Measurements from ENCODE around the gene MBP. TPM values are rescaled to one million over a fixed set of nuclear protein-coding genes. Genes with fewer than 3 reads are reported as not detected.

The MBP gene
- total and polyA plus RNA-seq, 4 experiments from 2014 or later: 92.2 to 187 (median 149) TPM

DNA sequence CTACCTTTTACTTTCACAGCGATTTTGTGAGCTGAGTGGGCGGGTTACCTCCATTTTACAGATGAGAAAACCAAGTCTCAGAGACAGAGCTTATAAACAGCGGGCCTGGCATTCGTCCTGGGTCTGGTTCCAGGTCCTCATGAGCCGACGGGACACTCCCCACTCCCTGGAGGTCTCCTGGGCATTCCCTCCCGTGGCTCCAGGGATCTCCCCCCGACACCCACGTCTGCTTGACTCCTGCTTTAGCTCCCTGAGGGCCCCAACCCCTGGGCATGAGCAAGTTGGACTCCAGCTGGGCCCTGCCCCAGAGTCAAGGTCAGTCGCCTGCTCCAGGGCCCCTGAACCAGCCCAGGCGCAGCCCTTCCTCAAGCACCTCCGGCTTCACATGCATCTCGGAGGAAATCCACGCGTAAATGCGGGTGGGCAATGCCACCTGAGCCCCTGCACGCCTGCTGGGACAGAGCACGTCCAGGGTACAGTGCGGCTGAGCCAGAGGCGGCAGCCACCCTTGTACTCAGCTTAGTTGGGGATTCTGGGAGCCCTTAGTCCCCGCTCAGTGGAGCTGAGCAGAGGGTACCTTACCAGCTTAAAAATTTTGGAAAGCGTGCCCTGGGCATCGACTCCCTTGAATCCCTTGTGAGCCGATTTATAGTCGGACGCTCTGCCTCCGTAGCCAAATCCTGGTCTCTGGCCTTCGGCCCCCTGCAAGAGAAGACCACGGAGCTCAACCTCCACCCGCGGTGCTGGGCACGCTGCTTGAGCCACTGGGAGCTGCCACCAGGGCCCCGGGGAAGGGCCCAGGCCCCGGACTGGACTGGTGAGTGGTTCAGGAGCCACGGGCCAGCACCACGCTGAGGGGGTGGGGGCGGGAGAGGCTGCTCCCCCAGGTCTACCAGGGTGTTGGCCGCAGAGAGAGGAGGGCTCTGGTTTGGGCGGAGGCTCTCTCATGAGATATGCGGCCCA, 148.1 kb downstream of the MBP start:
- Histone ChIP-seq H3K4me1 (ENCODE audit: insufficient read depth, low read length) (peaks cover 6% of the 10 kb centered on the region), H3K27ac (ENCODE audit: low read depth, low read length) (no peak overlapping the region), H3K36me3 (ENCODE audit: insufficient read depth, low read length) (no peaks in the 10 kb centered on the region), H3K27me3 (ENCODE audit: insufficient read depth, low read length) (no peaks in the 10 kb centered on the region), H3K9me3 (ENCODE audit: control insufficient read depth in 1 of 2, low read length in 2 of 2) (no peaks in the 10 kb centered on the region), H3K4me3 (ENCODE audit: low read length in 2 of 2) (no peak overlapping the region)
- no peaks in the 10 kb centered on the region for H3K27me3 Mint-ChIP-seq
- peaks cover 4 to 9% (median 6%) of the 10 kb centered on the region in 4 donors for H3K4me1 Mint-ChIP-seq
- DNase-seq: no peak
- intact Hi-C loops (cut with micrococcal nuclease): loop anchor here (5.0 kb wide), 1 partner anchor 112 kb away; no protein-coding TSS in a partner anchor
- POLR2A ChIA-PET (ENCODE audit: partially characterized antibody): interaction anchor here (1.0 to 1.6 kb wide), 3 partner anchors 21 to 181 kb away, joined by 3 to 5 read pairs (median 3); no protein-coding TSS in a partner anchor
- no peak overlapping the region for H3K27ac Mint-ChIP-seq
- H3K4me3 Mint-ChIP-seq: no peak overlapping the region
- H3K36me3 Mint-ChIP-seq: no peaks in the 10 kb centered on the region
- CTCF ChIA-PET (ENCODE audit: partially characterized antibody): interaction anchor here (0.8 to 6.9 kb wide), 26 partner anchors 8 to 233 kb away, joined by 3 to 113 read pairs (median 6); no protein-coding TSS in a partner anchor
- H3K9me3 Mint-ChIP-seq: no peaks in the 10 kb centered on the region

GRCh38 chr18:76983613-76984051, 149.0 kb downstream of the MBP start:
- H3K27me3 Mint-ChIP-seq: no peaks in the 10 kb centered on the region
- peaks cover 4 to 9% (median 6%) of the 10 kb centered on the region in 4 donors for H3K4me1 Mint-ChIP-seq
- peaks cover 0 to 3% of the 10 kb centered on the region in 2 donors for H3K36me3 Mint-ChIP-seq
- no peak for DNase-seq
- no peak overlapping the region for H3K4me3 Mint-ChIP-seq
- no peaks in the 10 kb centered on the region for H3K9me3 Mint-ChIP-seq
- Histone ChIP-seq H3K27ac (ENCODE audit: low read depth, low read length) (no peak overlapping the region), H3K27me3 (ENCODE audit: insufficient read depth, low read length) (no peaks in the 10 kb centered on the region), H3K4me1 (ENCODE audit: insufficient read depth, low read length) (peaks cover 6% of the 10 kb centered on the region), H3K36me3 (ENCODE audit: insufficient read depth, low read length) (no peaks in the 10 kb centered on the region), H3K9me3 (ENCODE audit: control insufficient read depth in 1 of 2, low read length in 2 of 2) (no peaks in the 10 kb centered on the region), H3K4me3 (ENCODE audit: low read length in 2 of 2) (no peak overlapping the region)
- H3K27ac Mint-ChIP-seq: peak overlapping the region in 2 of 7 donors; percentile 7 to 17
- ChIA-PET CTCF (ENCODE audit: partially characterized antibody) (interaction anchor here (0.7 to 6.9 kb wide), 43 partner anchors 9 to 667 kb away, joined by 3 to 113 read pairs (median 5); no protein-coding TSS in a partner anchor), POLR2A (ENCODE audit: partially characterized antibody) (interaction anchor here (1.0 to 1.6 kb wide), 3 partner anchors 21 to 180 kb away, joined by 3 to 5 read pairs (median 3); no protein-coding TSS in a partner anchor)
- intact Hi-C loops (cut with micrococcal nuclease): loop anchor here (1.0 to 5.0 kb wide), 2 partner anchors 61 to 111 kb away; no protein-coding TSS in a partner anchor

DNA sequence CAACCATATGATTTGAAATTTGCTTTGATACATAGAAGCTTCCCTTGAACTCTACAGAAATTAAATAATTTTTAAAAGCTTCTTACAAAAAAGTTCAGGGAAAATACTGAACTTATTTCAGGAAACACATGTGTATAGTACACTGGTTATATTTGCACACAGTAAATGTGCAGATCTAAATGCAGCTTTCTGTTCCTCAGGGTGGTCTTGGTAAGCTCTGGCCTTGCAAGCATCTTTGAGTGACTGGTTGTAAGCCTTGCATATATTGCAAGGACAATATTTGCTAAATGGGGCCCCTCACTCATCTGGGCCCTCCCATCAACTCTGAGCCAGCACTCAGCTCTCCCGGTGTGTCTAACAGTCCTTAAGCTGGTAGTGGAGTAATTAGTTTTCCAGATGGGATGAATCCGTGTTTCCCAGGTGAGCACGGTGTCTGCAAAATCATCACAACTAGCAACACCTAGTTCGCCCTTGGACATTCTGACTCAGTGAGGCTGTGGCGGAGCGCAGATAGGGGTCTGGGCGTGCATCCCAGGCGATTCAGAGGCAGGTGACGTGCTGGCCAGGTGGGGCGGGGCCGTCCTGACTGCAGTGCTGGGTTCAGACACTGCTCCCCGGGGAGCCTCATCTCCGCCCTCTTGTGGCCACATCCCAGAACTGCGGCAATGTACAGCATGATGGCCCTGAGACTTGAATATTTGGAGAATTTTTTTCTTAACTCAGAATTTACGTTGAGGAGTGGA, 149.6 kb downstream of the MBP start:
- H3K27ac ChIP-seq (ENCODE audit: low read depth, low read length): no peak overlapping the region
- H3K36me3 ChIP-seq (ENCODE audit: insufficient read depth, low read length): no peaks in the 10 kb centered on the region
- H3K4me3 ChIP-seq (ENCODE audit: low read length in 2 of 2): peak overlapping the region in 1 of 2 donors; percentile 14
- intact Hi-C loops (cut with micrococcal nuclease): loop anchor here (1.0 to 5.0 kb wide), 2 partner anchors 61 to 111 kb away; no protein-coding TSS in a partner anchor
- DNase-seq: peak; percentile 77 to 84 (median 79)
- peaks cover 6% of the 10 kb centered on the region for H3K4me1 ChIP-seq (ENCODE audit: insufficient read depth, low read length)
- peak overlapping the region in 4 of 7 donors; percentile 7 to 76 (median 21) for H3K27ac Mint-ChIP-seq
- H3K4me1 Mint-ChIP-seq: peaks cover 4 to 9% (median 6%) of the 10 kb centered on the region in 4 donors
- H3K9me3 ChIP-seq (ENCODE audit: control insufficient read depth in 1 of 2, low read length in 2 of 2): no peaks in the 10 kb centered on the region
- ChIA-PET POLR2A (ENCODE audit: partially characterized antibody) (interaction anchor here (0.7 to 1.6 kb wide), 4 partner anchors 20 to 180 kb away, joined by 3 to 5 read pairs (median 3); no protein-coding TSS in a partner anchor), CTCF (ENCODE audit: partially characterized antibody) (interaction anchor here (0.7 to 6.9 kb wide), 49 partner anchors 9 to 668 kb away, joined by 3 to 113 read pairs (median 4); no protein-coding TSS in a partner anchor)
- no peaks in the 10 kb centered on the region for H3K27me3 Mint-ChIP-seq
- no peaks in the 10 kb centered on the region for H3K27me3 ChIP-seq (ENCODE audit: insufficient read depth, low read length)
- H3K9me3 Mint-ChIP-seq: no peaks in the 10 kb centered on the region
- H3K4me3 Mint-ChIP-seq: peak overlapping the region in 3 of 8 donors; percentile 14 to 34 (median 15)
- H3K36me3 Mint-ChIP-seq: peaks cover 0 to 3% of the 10 kb centered on the region in 2 donors

GRCh38 chr18:76982038-76982437, 150.5 kb downstream of the MBP start:
- H3K36me3 ChIP-seq (ENCODE audit: insufficient read depth, low read length): no peaks in the 10 kb centered on the region
- CTCF ChIA-PET (ENCODE audit: partially characterized antibody): interaction anchor here (0.7 to 6.9 kb wide), 25 partner anchors 8 to 669 kb away, joined by 3 to 113 read pairs (median 8); no protein-coding TSS in a partner anchor
- DNase-seq: no peak
- Mint-ChIP-seq H3K36me3 (peaks cover 0 to 3% of the 10 kb centered on the region in 2 donors), H3K27ac (peak overlapping the region in 1 of 7 donors; percentile 29), H3K27me3 (no peaks in the 10 kb centered on the region), H3K9me3 (no peaks in the 10 kb centered on the region), H3K4me3 (no peak overlapping the region), H3K4me1 (peaks cover 4 to 9% (median 6%) of the 10 kb centered on the region in 4 donors)
- intact Hi-C loops (cut with micrococcal nuclease): loop anchor here (5.0 kb wide), 1 partner anchor 110 kb away; no protein-coding TSS in a partner anchor
- H3K4me1 ChIP-seq (ENCODE audit: insufficient read depth, low read length): peaks cover 6% of the 10 kb centered on the region
- no peak overlapping the region for H3K4me3 ChIP-seq (ENCODE audit: low read length in 2 of 2)
- no peak overlapping the region for H3K27ac ChIP-seq (ENCODE audit: low read depth, low read length)
- H3K27me3 ChIP-seq (ENCODE audit: insufficient read depth, low read length): no peaks in the 10 kb centered on the region
- no peaks in the 10 kb centered on the region for H3K9me3 ChIP-seq (ENCODE audit: control insufficient read depth in 1 of 2, low read length in 2 of 2)
- POLR2A ChIA-PET (ENCODE audit: partially characterized antibody): interaction anchor here (0.7 kb wide), 1 partner anchor 60 kb away, joined by 3 read pairs; no protein-coding TSS in a partner anchor

GRCh38 chr18:76981396-76981968, 151.1 kb downstream of the MBP start:
- H3K36me3 Mint-ChIP-seq: peaks cover 0 to 3% of the 10 kb centered on the region in 2 donors
- Histone ChIP-seq H3K36me3 (ENCODE audit: insufficient read depth, low read length) (no peaks in the 10 kb centered on the region), H3K27me3 (ENCODE audit: insufficient read depth, low read length) (no peaks in the 10 kb centered on the region), H3K9me3 (ENCODE audit: control insufficient read depth in 1 of 2, low read length in 2 of 2) (no peaks in the 10 kb centered on the region), H3K4me3 (ENCODE audit: low read length in 2 of 2) (no peak overlapping the region), H3K27ac (ENCODE audit: low read depth, low read length) (no peak overlapping the region), H3K4me1 (ENCODE audit: insufficient read depth, low read length) (peaks cover 6% of the 10 kb centered on the region)
- no peaks in the 10 kb centered on the region for H3K9me3 Mint-ChIP-seq
- no peak for DNase-seq
- H3K4me1 Mint-ChIP-seq: peaks cover 4 to 9% (median 6%) of the 10 kb centered on the region in 4 donors
- H3K27ac Mint-ChIP-seq: no peak overlapping the region
- no peak overlapping the region for H3K4me3 Mint-ChIP-seq
- intact Hi-C loops (cut with micrococcal nuclease): loop anchor here (5.0 kb wide), 1 partner anchor 109 kb away; no protein-coding TSS in a partner anchor
- CTCF ChIA-PET (ENCODE audit: partially characterized antibody): interaction anchor here (1.3 to 6.9 kb wide), 3 partner anchors 22 to 180 kb away, joined by 3 to 113 read pairs (median 15); no protein-coding TSS in a partner anchor
- H3K27me3 Mint-ChIP-seq: no peaks in the 10 kb centered on the region
- POLR2A ChIA-PET (ENCODE audit: partially characterized antibody): no interaction called here

DNA sequence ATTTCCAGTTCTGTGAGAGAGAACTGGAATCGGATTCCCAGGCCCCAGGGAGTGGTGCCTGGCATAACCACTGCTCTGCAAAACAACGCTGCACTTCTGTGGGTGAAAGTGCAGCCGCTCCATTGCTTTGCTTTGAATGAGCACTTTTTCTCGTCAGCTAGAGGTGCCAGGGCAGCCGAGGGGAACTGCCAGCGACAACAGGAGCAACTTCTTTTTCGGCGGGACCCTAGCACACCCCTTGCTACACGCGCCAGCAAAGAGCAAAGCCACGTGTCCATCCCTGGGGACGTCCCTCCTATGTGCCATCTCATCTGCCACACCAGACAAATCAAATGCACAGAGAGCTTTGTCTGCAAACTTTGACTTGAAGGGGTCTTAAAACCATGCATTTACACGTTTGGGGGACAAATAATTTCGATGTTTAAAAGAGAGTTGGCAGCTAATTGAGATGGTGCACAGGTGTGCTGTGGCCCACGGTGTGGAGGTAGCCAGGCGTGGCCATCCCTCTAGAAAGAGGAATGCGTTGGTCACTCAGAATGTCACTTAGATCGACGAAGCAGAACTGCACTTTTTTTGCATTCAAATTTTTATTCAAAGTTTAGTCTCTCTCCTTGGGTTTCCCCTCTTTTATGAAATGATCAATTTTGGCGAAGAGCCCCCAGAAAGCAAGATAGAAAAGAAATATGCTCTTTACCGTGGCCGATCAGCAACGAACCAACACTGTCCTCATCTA, 151.8 kb downstream of the MBP start:
- no peak overlapping the region for H3K4me3 ChIP-seq (ENCODE audit: low read length in 2 of 2)
- no peak overlapping the region for H3K27ac Mint-ChIP-seq

More for the DNA sequence above, 151.8 kb downstream of the MBP start:
- H3K4me3 Mint-ChIP-seq: no peak overlapping the region
- H3K4me1 Mint-ChIP-seq: peaks cover 4 to 9% (median 6%) of the 10 kb centered on the region in 4 donors
- peaks cover 0 to 3% of the 10 kb centered on the region in 2 donors for H3K36me3 Mint-ChIP-seq
- no peak overlapping the region for H3K27ac ChIP-seq (ENCODE audit: low read depth, low read length)
- intact Hi-C loops (cut with micrococcal nuclease): loop anchor here (5.0 kb wide), 1 partner anchor 109 kb away; no protein-coding TSS in a partner anchor
- no peaks in the 10 kb centered on the region for H3K9me3 ChIP-seq (ENCODE audit: control insufficient read depth in 1 of 2, low read length in 2 of 2)
- no peaks in the 10 kb centered on the region for H3K36me3 ChIP-seq (ENCODE audit: insufficient read depth, low read length)
- no peak for DNase-seq
- peaks cover 6% of the 10 kb centered on the region for H3K4me1 ChIP-seq (ENCODE audit: insufficient read depth, low read length)
- POLR2A ChIA-PET (ENCODE audit: partially characterized antibody): no interaction called here
- no peaks in the 10 kb centered on the region for H3K27me3 ChIP-seq (ENCODE audit: insufficient read depth, low read length)
- no peaks in the 10 kb centered on the region for H3K9me3 Mint-ChIP-seq
- CTCF ChIA-PET (ENCODE audit: partially characterized antibody): interaction anchor here (1.3 to 6.9 kb wide), 2 partner anchors 22 to 179 kb away, joined by 3 to 113 read pairs; no protein-coding TSS in a partner anchor
- no peaks in the 10 kb centered on the region for H3K27me3 Mint-ChIP-seq
